ENCODE data around the gene NALF2. TPM values are rescaled to one million over a fixed set of nuclear protein-coding genes. Genes with fewer than 3 reads are reported as not detected.

NALF2 gene
- polyA plus RNA-seq, 3 donors = not detected

- H3K4me1 ChIP-seq (ENCODE audit: control insufficient read depth in 1 of 2, insufficient read depth in 2 of 2, low read length in 2 of 2) = no peaks in the 10 kb centered on the region
- H3K79me2 ChIP-seq (ENCODE audit: insufficient read depth, low read length) = no peaks in the 10 kb centered on the region
- H3K9ac ChIP-seq (ENCODE audit: insufficient read depth, low read length, poor library complexity, severe bottlenecking) = no peak overlapping the region
- H3K4me2 ChIP-seq (replicated peaks; ENCODE audit: extremely low read depth, low read length, poor library complexity, severe bottlenecking) = no peak overlapping the region
- intact Hi-C loops (cut with micrococcal nuclease) = no loop called here
- H3K27me3 ChIP-seq (ENCODE audit: control insufficient read depth in 2 of 2, insufficient read depth in 2 of 2, low read length in 2 of 2) = no peaks in the 10 kb centered on the region
- H3K4me1 Mint-ChIP-seq = no peaks in the 10 kb centered on the region
- no peak for TF ChIP-seq CTCF (IDR thresholded peaks at IDR 0.05)
- no peak overlapping the region for H3K27ac Mint-ChIP-seq
- H3K27ac ChIP-seq (ENCODE audit: low read depth in 1 of 2, low read length in 2 of 2) = no peak overlapping the region
- no peaks in the 10 kb centered on the region for H4K20me1 ChIP-seq (ENCODE audit: insufficient read depth, low read length)
- no CpG with 5 or more reads among the region's 4 CpGs for WGBS (ENCODE audit: insufficient coverage)
- H3K4me3 Mint-ChIP-seq = no peak overlapping the region
- H3K9me3 ChIP-seq (replicated peaks in 1 of 2; ENCODE audit: control insufficient read depth in 1 of 2, insufficient read depth in 1 of 2, low read length in 2 of 2) = no peaks in the 10 kb centered on the region
- no peaks in the 10 kb centered on the region for H3K36me3 Mint-ChIP-seq
- no peak overlapping the region for H3K4me3 ChIP-seq (replicated peaks in 1 of 3; ENCODE audit: low read depth in 2 of 3, low read length in 3 of 3)
- H2AFZ ChIP-seq (ENCODE audit: insufficient read depth, low read depth, low read length, poor library complexity, severe bottlenecking) = no peak overlapping the region
- peaks cover 0 to 3% (median 0%) of the 10 kb centered on the region in 7 donors for H3K9me3 Mint-ChIP-seq
- H3K27me3 Mint-ChIP-seq (ENCODE audit: low read depth in 3 of 3) = peaks cover 0 to 10% (median 2%) of the 10 kb centered on the region in 3 donors
- DNase-seq = no peak
- no peaks in the 10 kb centered on the region for H3K36me3 ChIP-seq (replicated peaks in 1 of 2; ENCODE audit: control insufficient read depth in 1 of 2, insufficient read depth in 2 of 2, low read length in 2 of 2)
Observed at GRCh38 chrX:69523314-69523713, 19.2 kb downstream of the NALF2 start.

- Mint-ChIP-seq H3K36me3 (no peaks in the 10 kb centered on the region), H3K27me3 (ENCODE audit: low read depth in 3 of 3) (peaks cover 0 to 12% (median 1%) of the 10 kb centered on the region in 3 donors), H3K27ac (no peak overlapping the region), H3K4me1 (no peaks in the 10 kb centered on the region), H3K9me3 (peaks cover 0 to 3% (median 0%) of the 10 kb centered on the region in 7 donors), H3K4me3 (no peak overlapping the region)
- intact Hi-C loops (cut with micrococcal nuclease) = no loop called here
- Histone ChIP-seq H3K27ac (ENCODE audit: low read depth in 1 of 2, low read length in 2 of 2) (no peak overlapping the region), H3K9ac (ENCODE audit: insufficient read depth, low read length, poor library complexity, severe bottlenecking) (no peak overlapping the region), H3K36me3 (replicated peaks in 1 of 2; ENCODE audit: control insufficient read depth in 1 of 2, insufficient read depth in 2 of 2, low read length in 2 of 2) (no peaks in the 10 kb centered on the region), H3K4me1 (ENCODE audit: control insufficient read depth in 1 of 2, insufficient read depth in 2 of 2, low read length in 2 of 2) (no peaks in the 10 kb centered on the region), H3K4me3 (replicated peaks in 1 of 3; ENCODE audit: low read depth in 2 of 3, low read length in 3 of 3) (no peak overlapping the region), H3K9me3 (replicated peaks in 1 of 2; ENCODE audit: control insufficient read depth in 1 of 2, insufficient read depth in 1 of 2, low read length in 2 of 2) (no peaks in the 10 kb centered on the region), H3K27me3 (ENCODE audit: control insufficient read depth in 2 of 2, insufficient read depth in 2 of 2, low read length in 2 of 2) (no peaks in the 10 kb centered on the region), H4K20me1 (ENCODE audit: insufficient read depth, low read length) (no peaks in the 10 kb centered on the region), H3K4me2 (replicated peaks; ENCODE audit: extremely low read depth, low read length, poor library complexity, severe bottlenecking) (no peak overlapping the region), H3K79me2 (ENCODE audit: insufficient read depth, low read length) (no peaks in the 10 kb centered on the region), H2AFZ (ENCODE audit: insufficient read depth, low read depth, low read length, poor library complexity, severe bottlenecking) (no peak overlapping the region)
- no peak for TF ChIP-seq CTCF (IDR thresholded peaks at IDR 0.05)
- no peak for DNase-seq
- WGBS (ENCODE audit: insufficient coverage) = 80% methylated on average over 1 of the region's 7 CpGs
Observed at GRCh38 chrX:69524781-69525363, 20.7 kb downstream of the NALF2 start.
